Neural cell (in vitro differentiated cells): ENCODE data around the gene EIF1B.

Experiments used
- CTCF ChIP-seq: fragments of 450-650 bp; IDR thresholded peaks from 2 replicates; pipeline ENCODE4 v1.5.1; 2014; ENCODE audit warnings: antibody characterized with exemption, mild to moderate bottlenecking, moderate library complexity; ENCODE audit not compliant: poor library complexity, severe bottlenecking
- EP300 ChIP-seq: fragments of 450-650 bp; conservative IDR thresholded peaks from 2 replicates; pipeline ENCODE4 v1.6.1; 2014; ENCODE audit warnings: antibody characterized with exemption, mild to moderate bottlenecking, moderate library complexity; ENCODE audit not compliant: poor library complexity, severe bottlenecking
- EZH2 ChIP-seq: fragments of 200-600, 300-800 bp; shearing (Covaris generic), sonication (generic); IDR thresholded peaks from 2 replicates; pipeline ENCODE4 v1.6.1; 2014; ENCODE audit warnings: antibody characterized with exemption, low read length, borderline replicate concordance, mild to moderate bottlenecking; ENCODE audit not compliant: insufficient read depth, poor library complexity, severe bottlenecking
- MXI1 ChIP-seq: fragments of 450-650 bp; conservative IDR thresholded peaks from 2 replicates; pipeline ENCODE4 v1.6.1; 2014; ENCODE audit warnings: antibody characterized with exemption, mild to moderate bottlenecking; ENCODE audit not compliant: poor library complexity, severe bottlenecking
- POLR2AphosphoS5 ChIP-seq: IDR thresholded peaks from 2 replicates; pipeline ENCODE4 v1.6.1; 2012
- RAD21 ChIP-seq: fragments of 450-650 bp; conservative IDR thresholded peaks from 2 replicates; pipeline ENCODE4 v1.6.1; 2014; ENCODE audit warnings: antibody characterized with exemption, mild to moderate bottlenecking, moderate library complexity
- REST ChIP-seq: IDR thresholded peaks from 2 replicates; pipeline ENCODE4 v1.6.1; 2012; ENCODE audit warnings: borderline replicate concordance
- SMC3 ChIP-seq: fragments of 450-650 bp; conservative IDR thresholded peaks from 2 replicates; pipeline ENCODE4 v1.6.1; 2014; ENCODE audit warnings: antibody characterized with exemption, mild to moderate bottlenecking, moderate library complexity; ENCODE audit not compliant: poor library complexity
- TAF1 ChIP-seq: IDR thresholded peaks from 2 replicates; pipeline ENCODE4 v1.6.1; 2012; ENCODE audit warnings: low read depth

- TF ChIP-seq CTCF (no peak), RAD21 (no peak), TAF1 (no peak), REST (no peak), MXI1 (no peak), EZH2 (no peak), POLR2AphosphoS5 (no peak), SMC3 (no peak), EP300 (no peak)
Measured at GRCh38 chr3:40332684-40333083, 23.2 kb downstream of the EIF1B start.
